Upper lobe of left lung (tissue), 6 donors: ENCODE measurements around the gene TEAD2. TPM values are rescaled to one million over a fixed set of nuclear protein-coding genes. Genes with fewer than 3 reads are reported as not detected.
"Not testable (repeated sequence)": the region's sequence is repeated elsewhere in the genome, so short reads cannot be mapped to it uniquely, and the experiment has no call there.

Experiments used
- ATAC-seq, 2 donors: fragments of 200-7000 bp; cut with Tn5 transposase; one replicate each; pipeline ENCODE4 v1.9.1; 2022; ENCODE audit warnings: mild to moderate bottlenecking in 2 of 2, moderate library complexity in 2 of 2; ENCODE audit not compliant: low FRiP score in 2 of 2
- DNase-seq, 2 donors: peaks; one replicate each; pipeline ENCODE4 v3.0.0-alpha.2; 2019 to 2020
- H3K27ac ChIP-seq, 4 donors: fragments of 200-600 bp; sonication (generic); one replicate each; pipeline ENCODE4 v1.5.1; 2016 to 2019
- H3K27me3 ChIP-seq, 4 donors: fragments of 200-600 bp; sonication (generic); one replicate each; pipeline ENCODE4 v1.5.1; 2017 to 2019
- H3K36me3 ChIP-seq, 4 donors: fragments of 200-600 bp; sonication (generic); one replicate each; pipeline ENCODE4 v1.5.1; 2016 to 2019
- H3K4me1 ChIP-seq, 4 donors: fragments of 200-600 bp; sonication (generic); one replicate each; pipeline ENCODE4 v1.5.1; 2018 to 2019
- H3K4me3 ChIP-seq, 4 donors: fragments of 200-600 bp; sonication (generic); one replicate each; pipeline ENCODE4 v1.5.1; 2017 to 2019; ENCODE audit warnings: mild to moderate bottlenecking in 2 of 4, moderate library complexity in 1 of 4
- H3K9me3 ChIP-seq, 4 donors: fragments of 200-600 bp; sonication (generic); one replicate each; pipeline ENCODE4 v1.5.1; 2018 to 2019
- CTCF ChIP-seq, 6 experiments: fragments of 450-650 bp in 4 of 6; fragments of 200-600 bp in 2 of 6; sonication (generic) in 2 of 6; IDR thresholded peaks; one replicate each; pipeline ENCODE4 v1.5.1; 2016 to 2019; ENCODE audit warnings: antibody characterized with exemption in 6 of 6
- EP300 ChIP-seq, 4 donors: sonication (generic); formaldehyde crosslinking; IDR thresholded peaks; one replicate each; pipeline ENCODE4 v1.5.1; 2017; ENCODE audit warnings: antibody characterized with exemption in 4 of 4, control low read depth in 2 of 4
- POLR2A ChIP-seq, 4 donors: fragments of 450-650 bp; IDR thresholded peaks; one replicate each; pipeline ENCODE4 v1.5.1; 2016 to 2017; ENCODE audit warnings: antibody characterized with exemption in 4 of 4, mild to moderate bottlenecking in 2 of 4
- POLR2AphosphoS5 ChIP-seq, 2 donors: sonication (generic); formaldehyde crosslinking; IDR thresholded peaks; one replicate each; pipeline ENCODE4 v1.5.1; 2017; ENCODE audit warnings: antibody characterized with exemption in 2 of 2
- WGBS, 2 donors: methylation state at CpG; one replicate each; pipeline ENCODE4 v1.1.5; 2017 to 2018; 5-methylcytosine and 5-hydroxymethylcytosine counted together
- total RNA-seq, 6 donors: library from RNA; depleted of rRNA in 4 of 6; stranded (reverse); fragments of >200 nt in 4 of 6; gene quantifications; one replicate each; pipeline versions ENCODE4 v1.1.0 to v1.2.1, GENCODE V29; 2016 to 2021
- donor health status: DM: no; HTN: no; CAD: no; lungs with moderate emphysema.
- donor health status: DM: no; HTN: yes; CAD: no; lungs with severe emphysema.

The TEAD2 gene
- total RNA-seq, 6 donors from 2014 or later, result 13.6 to 38.0 (median 20.5) TPM

DNA sequence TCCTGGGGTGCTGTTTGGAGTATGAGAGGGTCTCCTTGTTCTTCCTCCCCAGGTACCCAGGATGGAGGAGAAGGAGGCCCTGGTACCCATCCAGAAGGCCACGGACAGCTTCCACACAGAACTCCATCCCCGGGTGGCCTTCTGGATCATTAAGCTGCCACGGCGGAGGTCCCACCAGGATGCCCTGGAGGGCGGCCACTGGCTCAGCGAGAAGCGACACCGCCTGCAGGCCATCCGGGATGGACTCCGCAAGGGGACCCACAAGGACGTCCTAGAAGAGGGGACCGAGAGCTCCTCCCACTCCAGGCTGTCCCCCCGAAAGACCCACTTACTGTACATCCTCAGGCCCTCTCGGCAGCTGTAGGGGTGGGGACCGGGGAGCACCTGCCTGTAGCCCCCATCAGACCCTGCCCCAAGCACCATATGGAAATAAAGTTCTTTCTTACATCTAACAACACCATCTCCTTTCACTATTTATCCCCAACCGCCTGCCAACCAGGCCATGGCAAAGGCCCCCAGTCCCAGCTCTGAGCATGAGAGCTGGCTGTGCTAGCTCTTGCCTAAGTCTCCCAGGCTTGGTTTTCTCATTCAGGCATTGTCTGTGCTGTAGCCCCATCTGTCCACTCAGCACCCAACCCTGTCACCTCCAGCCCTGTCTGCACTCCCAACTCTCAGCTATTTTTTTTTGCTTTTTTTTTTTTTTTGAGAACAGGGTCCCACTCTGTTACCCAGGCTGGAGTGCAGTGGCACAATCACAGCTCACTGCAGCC, 12.6 kb upstream of the TEAD2 start:
- ATAC-seq (peak in 1 of 2 donors; percentile 30), DNase-seq (peak in 1 of 2 donors; percentile 45)
- H3K9me3 ChIP-seq, result peaks cover 0 to 4% (median 0%) of the 10 kb centered on the region in 4 donors
- no peaks in the 10 kb centered on the region for H3K36me3 ChIP-seq
- no peaks in the 10 kb centered on the region for H3K4me1 ChIP-seq
- no peak for TF ChIP-seq POLR2AphosphoS5 (IDR thresholded peaks at IDR 0.05)
- WGBS, 2 donors, result 90 to 94% methylated on average over 7 to 16 of the region's 16 CpGs
- no peaks in the 10 kb centered on the region for H3K27me3 ChIP-seq
- no peak overlapping the region for H3K27ac ChIP-seq
- H3K4me3 ChIP-seq, result no peak overlapping the region

GRCh38 chr19:49373174-49373573, 11.0 kb upstream of the TEAD2 start:
- ATAC-seq, DNase-seq, H3K4me3 ChIP-seq, H3K4me1 ChIP-seq, H3K27me3 ChIP-seq, H3K27ac ChIP-seq, H3K36me3 ChIP-seq: not testable (repeated sequence)
- H3K9me3 ChIP-seq, result peaks cover 0 to 21% (median 9%) of the 10 kb centered on the region in 4 donors
- WGBS, 2 donors, result 78 to 87% methylated on average over 3 of the region's 3 CpGs

DNA sequence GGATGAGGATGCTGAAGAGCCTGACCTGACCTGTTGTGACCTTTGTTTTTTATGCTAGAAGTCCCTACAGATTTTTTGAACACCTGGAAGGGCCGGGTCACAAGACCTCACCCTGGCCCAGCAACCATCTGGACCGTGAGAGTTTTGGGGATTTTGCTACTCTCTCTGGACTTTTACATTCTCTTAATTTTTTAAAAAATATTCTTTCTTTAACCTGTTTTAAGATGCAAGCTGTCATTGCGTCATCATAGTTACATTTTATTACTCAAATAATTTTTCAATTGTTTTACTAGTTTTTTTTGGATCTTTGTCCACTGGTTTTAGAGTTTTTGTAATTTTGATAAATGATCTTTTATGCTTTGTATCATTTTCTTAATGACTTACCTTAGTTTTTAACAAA, 9.0 kb upstream of the TEAD2 start:
- Histone ChIP-seq H3K9me3 (peaks cover 0 to 21% (median 9%) of the 10 kb centered on the region in 4 donors), H3K27ac (no peak overlapping the region), H3K36me3 (no peaks in the 10 kb centered on the region), H3K27me3 (no peaks in the 10 kb centered on the region), H3K4me3 (no peak overlapping the region), H3K4me1 (no peaks in the 10 kb centered on the region)
- 76 to 94% methylated on average over 3 of the region's 3 CpGs for WGBS, 2 donors
- DNase-seq, result no peak
- TF ChIP-seq POLR2A (IDR thresholded peaks at IDR 0.05) (no peak), EP300 (IDR thresholded peaks at IDR 0.05) (no peak), POLR2AphosphoS5 (IDR thresholded peaks at IDR 0.05) (no peak), CTCF (IDR thresholded peaks at IDR 0.05) (no peak)
- no peak for ATAC-seq

DNA sequence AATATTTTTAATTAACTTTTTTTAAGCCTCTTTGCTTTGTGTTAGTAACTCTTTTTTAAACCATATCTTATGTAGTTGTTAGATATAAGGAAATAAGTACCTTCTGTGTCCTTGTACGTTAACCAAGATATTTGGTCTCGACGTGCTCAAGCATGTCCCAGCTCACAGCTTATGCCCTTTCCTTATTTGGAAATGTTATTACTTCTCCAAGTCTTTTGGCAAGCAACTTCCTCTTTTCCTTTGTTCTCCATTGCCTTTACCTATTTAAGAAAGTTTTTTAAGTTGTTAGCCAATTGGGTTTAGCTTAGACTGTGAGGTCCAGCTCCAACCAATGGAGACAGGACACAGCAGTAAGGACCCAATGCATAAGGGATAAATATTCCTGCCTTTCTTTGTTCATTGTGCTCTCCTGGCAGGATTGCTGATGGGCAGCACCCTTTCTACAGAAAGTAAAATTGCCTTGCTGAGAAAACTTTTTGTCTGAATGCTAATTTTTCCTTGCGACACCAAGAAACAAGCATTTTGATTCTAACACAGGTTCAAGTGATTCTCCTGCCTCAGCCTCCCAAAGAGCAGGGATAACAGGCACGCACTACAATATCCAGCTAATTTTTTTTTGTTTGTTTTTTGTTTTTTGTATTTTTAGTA, 6.6 kb upstream of the TEAD2 start:
- ATAC-seq, result no peak
- H3K9me3 ChIP-seq, result peaks cover 0 to 21% (median 9%) of the 10 kb centered on the region in 4 donors
- H3K27ac ChIP-seq, result no peak overlapping the region
- peaks cover 2 to 6% (median 4%) of the 10 kb centered on the region in 4 donors for H3K4me1 ChIP-seq
- peaks cover 0 to 3% (median 0%) of the 10 kb centered on the region in 4 donors for H3K27me3 ChIP-seq
- TF ChIP-seq POLR2A (IDR thresholded peaks at IDR 0.05), result no peak
- TF ChIP-seq POLR2AphosphoS5 (IDR thresholded peaks at IDR 0.05), result no peak
- TF ChIP-seq CTCF (IDR thresholded peaks at IDR 0.05), result no peak
- TF ChIP-seq EP300 (IDR thresholded peaks at IDR 0.05), result no peak
- no peak overlapping the region for H3K4me3 ChIP-seq
- H3K36me3 ChIP-seq, result no peaks in the 10 kb centered on the region
- WGBS, 2 donors, result 88 to 95% methylated on average over 5 of the region's 5 CpGs
- no peak for DNase-seq

GRCh38 chr19:49366110-49366509, 3.9 kb upstream of the TEAD2 start:
- ATAC-seq (no peak), DNase-seq (no peak)
- no peak overlapping the region for H3K4me3 ChIP-seq
- peaks cover 0 to 21% (median 9%) of the 10 kb centered on the region in 4 donors for H3K9me3 ChIP-seq
- H3K4me1 ChIP-seq, result peaks cover 5 to 28% (median 20%) of the 10 kb centered on the region in 4 donors
- no peak overlapping the region for H3K27ac ChIP-seq
- TF ChIP-seq POLR2AphosphoS5 (IDR thresholded peaks at IDR 0.05) (no peak), CTCF (IDR thresholded peaks at IDR 0.05) (no peak), POLR2A (IDR thresholded peaks at IDR 0.05) (no peak), EP300 (IDR thresholded peaks at IDR 0.05) (no peak)
- H3K36me3 ChIP-seq, result no peaks in the 10 kb centered on the region
- H3K27me3 ChIP-seq, result peaks cover 0 to 4% (median 0%) of the 10 kb centered on the region in 4 donors
